RPMI7951 (cell line): ENCODE results near the gene RAP1GAP. TPM values are rescaled to one million over a fixed set of nuclear protein-coding genes. Genes with fewer than 3 reads are reported as not detected.

Experiments used
- DNase-seq: peaks from one replicate; pipeline ENCODE4 v3.0.0-alpha.2; 2012; ENCODE audit warnings: low read depth
- total RNA-seq: library from RNA; depleted of rRNA; stranded (reverse); fragments of >200 nt; shearing (Covaris generic); gene quantifications from 2 replicates; pipeline ENCODE4 v1.2.3, GENCODE V29; 2014; rRNA removed

RAP1GAP gene
- total RNA-seq = 0.59 and 0.96 TPM in 2 replicates

- no peak for DNase-seq
These were observed at the start of gene RAP1GAP for GRCh38 chr1:21669258-21670058. Gene RAP1GAP, minus strand, starts transcription at chr1:21669357. Its CDS starts 49,325 bp downstream, at chr1:21620032.

GRCh38 chr1:21716169-21716568 lies 47.0 kb upstream of the RAP1GAP start:
- no peak for DNase-seq

GRCh38 chr1:21707891-21708290 lies 38.7 kb upstream of the RAP1GAP start:
- no peak for DNase-seq

GRCh38 chr1:21707086-21707840 lies 38.1 kb upstream of the RAP1GAP start:
- no peak for DNase-seq

- DNase-seq = peak; percentile 23
These were observed 37.1 kb upstream of the RAP1GAP start for GRCh38 chr1:21706151-21706835.

GRCh38 chr1:21705303-21705980 lies 36.3 kb upstream of the RAP1GAP start:
- peak; percentile 47 for DNase-seq

- peak; percentile 31 for DNase-seq
These were observed 35.0 kb upstream of the RAP1GAP start for GRCh38 chr1:21704145-21704544.

- peak; percentile 82 for DNase-seq
These were observed 34.3 kb upstream of the RAP1GAP start for GRCh38 chr1:21703318-21703963.

GRCh38 chr1:21702780-21703179 lies 33.6 kb upstream of the RAP1GAP start:
- no peak for DNase-seq

- no peak for DNase-seq
These were observed 32.2 kb upstream of the RAP1GAP start for GRCh38 chr1:21701401-21701800.

GRCh38 chr1:21700094-21700493 lies 30.9 kb upstream of the RAP1GAP start:
- DNase-seq = no peak

GRCh38 chr1:21696931-21697330 lies 27.8 kb upstream of the RAP1GAP start:
- peak; percentile 94 for DNase-seq

- no peak for DNase-seq
These were observed 24.6 kb upstream of the RAP1GAP start for GRCh38 chr1:21693732-21694131.

GRCh38 chr1:21691739-21692138 lies 22.6 kb upstream of the RAP1GAP start:
- DNase-seq = no peak

- no peak for DNase-seq
These were observed 20.7 kb upstream of the RAP1GAP start for GRCh38 chr1:21689661-21690372.

- no peak for DNase-seq
These were observed 17.9 kb upstream of the RAP1GAP start for GRCh38 chr1:21687081-21687529.

GRCh38 chr1:21685946-21686678 lies 17.0 kb upstream of the RAP1GAP start:
- no peak for DNase-seq

GRCh38 chr1:21681426-21681825 lies 12.3 kb upstream of the RAP1GAP start:
- DNase-seq = no peak

- DNase-seq = no peak
These were observed 11.8 kb upstream of the RAP1GAP start for GRCh38 chr1:21680918-21681317.

GRCh38 chr1:21680381-21680780 lies 11.2 kb upstream of the RAP1GAP start:
- no peak for DNase-seq
